Cardiac fibroblast (primary cell): ENCODE results near the gene ZSCAN21.

Experiments used
- DNase-seq, 2 donors: peaks; one replicate each; pipeline versions ENCODE4 v3.0.0 to v3.0.0-alpha.2; 2010; ENCODE audit warnings: low read depth in 2 of 2
- H3K4me3 ChIP-seq, 2 donors: replicated peaks in 1 of 2; 1 replicate in 1 of 2; 2 replicates in 1 of 2; pipeline ENCODE4 v1.5.1; 2011; ENCODE audit warnings: low read depth in 2 of 2, low read length in 2 of 2, mild to moderate bottlenecking in 2 of 2, moderate library complexity in 1 of 2
- CTCF ChIP-seq: IDR thresholded peaks from one replicate; pipeline ENCODE4 v1.5.1; 2011; ENCODE audit warnings: low read depth, mild to moderate bottlenecking, low read length, inconsistent platforms

The ZSCAN21 gene

GRCh38 chr7:100029596-100029995 is 20.0 kb upstream of the ZSCAN21 start:
- no peak for TF ChIP-seq CTCF
- DNase-seq, result no peak
- no peak overlapping the region for H3K4me3 ChIP-seq

- DNase-seq, result no peak
- TF ChIP-seq CTCF, result no peak
- no peak overlapping the region for H3K4me3 ChIP-seq
These were observed 16.0 kb upstream of the ZSCAN21 start for GRCh38 chr7:100033526-100033925.

- no peak for TF ChIP-seq CTCF
- no peak overlapping the region for H3K4me3 ChIP-seq
- DNase-seq, result peak; percentile 87 to 96
These were observed 14.6 kb upstream of the ZSCAN21 start for GRCh38 chr7:100034871-100035510.

GRCh38 chr7:100035876-100036275 is 13.7 kb upstream of the ZSCAN21 start:
- peak in 1 of 2 donors; percentile 28 for DNase-seq
- no peak overlapping the region for H3K4me3 ChIP-seq
- TF ChIP-seq CTCF, result no peak

GRCh38 chr7:100038326-100038725 is 11.2 kb upstream of the ZSCAN21 start:
- DNase-seq, result no peak
- no peak overlapping the region for H3K4me3 ChIP-seq
- TF ChIP-seq CTCF, result no peak

- DNase-seq, result no peak
- H3K4me3 ChIP-seq, result no peak overlapping the region
- TF ChIP-seq CTCF, result no peak
These were observed 9.0 kb upstream of the ZSCAN21 start for GRCh38 chr7:100040575-100040974.

GRCh38 chr7:100044718-100045117 is 4.9 kb upstream of the ZSCAN21 start:
- DNase-seq, result no peak
- no peak overlapping the region for H3K4me3 ChIP-seq

More at GRCh38 chr7:100044718-100045117, 4.9 kb upstream of the ZSCAN21 start:
- no peak for TF ChIP-seq CTCF
